Neutrophil (primary cell): ENCODE results near the gene VNN1.
"Not testable (repeated sequence)": the region's sequence is repeated elsewhere in the genome, so short reads cannot be mapped to it uniquely, and the experiment has no call there.

Experiments
- H3K27ac ChIP-seq: fragments of 200-600 bp; sonication (generic); 2 replicates; pipeline ENCODE4 v1.5.1; 2016; ENCODE audit warnings: mild to moderate bottlenecking, moderate library complexity
- H3K27me3 ChIP-seq: fragments of 200-600 bp; sonication (generic); 2 replicates; pipeline ENCODE4 v1.6.0; 2016; ENCODE audit warnings: mild to moderate bottlenecking
- H3K36me3 ChIP-seq: fragments of 200-600 bp; sonication (generic); 2 replicates; pipeline ENCODE4 v1.5.1; 2017
- H3K4me1 ChIP-seq, 2 experiments: fragments of 200-600 bp in 1 of 2; sonication (generic) in 1 of 2; 1 replicate in 1 of 2; 2 replicates in 1 of 2; pipeline versions ENCODE4 v1.5.1 to v1.6.1; 2013 to 2016; ENCODE audit warnings: low read depth in 1 of 2, low read length in 1 of 2, mild to moderate bottlenecking in 1 of 2, moderate library complexity in 1 of 2; ENCODE audit not compliant: control insufficient read depth in 1 of 2, insufficient read depth in 1 of 2
- H3K4me3 ChIP-seq, 2 experiments: fragments of 200-600 bp in 1 of 2; sonication (generic) in 1 of 2; 1 replicate in 1 of 2; 2 replicates in 1 of 2; pipeline ENCODE4 v1.5.1; 2013 to 2016; ENCODE audit warnings: low read depth in 1 of 2, low read length in 1 of 2, mild to moderate bottlenecking in 1 of 2, moderate library complexity in 1 of 2
- H3K9me3 ChIP-seq: fragments of 200-600 bp; sonication (generic); 2 replicates; pipeline ENCODE4 v1.5.1; 2016
- TF ChIP-seq, protein P1 (sequence below): fragments of 200-600 bp; sonication (generic); IDR thresholded peaks from 2 replicates; pipeline ENCODE4 v1.5.1; 2016; ENCODE audit warnings: antibody characterized with exemption

VNN1 gene

GRCh38 chr6:132651062-132651461 lies 62.8 kb downstream of the VNN1 start:
- no peak overlapping the region for H3K4me3 ChIP-seq
- TF ChIP-seq, protein P1, sequence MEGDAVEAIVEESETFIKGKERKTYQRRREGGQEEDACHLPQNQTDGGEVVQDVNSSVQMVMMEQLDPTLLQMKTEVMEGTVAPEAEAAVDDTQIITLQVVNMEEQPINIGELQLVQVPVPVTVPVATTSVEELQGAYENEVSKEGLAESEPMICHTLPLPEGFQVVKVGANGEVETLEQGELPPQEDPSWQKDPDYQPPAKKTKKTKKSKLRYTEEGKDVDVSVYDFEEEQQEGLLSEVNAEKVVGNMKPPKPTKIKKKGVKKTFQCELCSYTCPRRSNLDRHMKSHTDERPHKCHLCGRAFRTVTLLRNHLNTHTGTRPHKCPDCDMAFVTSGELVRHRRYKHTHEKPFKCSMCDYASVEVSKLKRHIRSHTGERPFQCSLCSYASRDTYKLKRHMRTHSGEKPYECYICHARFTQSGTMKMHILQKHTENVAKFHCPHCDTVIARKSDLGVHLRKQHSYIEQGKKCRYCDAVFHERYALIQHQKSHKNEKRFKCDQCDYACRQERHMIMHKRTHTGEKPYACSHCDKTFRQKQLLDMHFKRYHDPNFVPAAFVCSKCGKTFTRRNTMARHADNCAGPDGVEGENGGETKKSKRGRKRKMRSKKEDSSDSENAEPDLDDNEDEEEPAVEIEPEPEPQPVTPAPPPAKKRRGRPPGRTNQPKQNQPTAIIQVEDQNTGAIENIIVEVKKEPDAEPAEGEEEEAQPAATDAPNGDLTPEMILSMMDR = no peak
- H3K36me3 ChIP-seq = no peaks in the 10 kb centered on the region
- H3K9me3 ChIP-seq = no peaks in the 10 kb centered on the region
- H3K4me1 ChIP-seq = peaks cover 0 to 11% of the 10 kb centered on the region in 2 experiments
- no peaks in the 10 kb centered on the region for H3K27me3 ChIP-seq
- H3K27ac ChIP-seq = no peak overlapping the region

GRCh38 chr6:132650429-132650828 lies 63.4 kb downstream of the VNN1 start:
- TF ChIP-seq, protein P1 = no peak
- no peak overlapping the region for H3K27ac ChIP-seq

DNA sequence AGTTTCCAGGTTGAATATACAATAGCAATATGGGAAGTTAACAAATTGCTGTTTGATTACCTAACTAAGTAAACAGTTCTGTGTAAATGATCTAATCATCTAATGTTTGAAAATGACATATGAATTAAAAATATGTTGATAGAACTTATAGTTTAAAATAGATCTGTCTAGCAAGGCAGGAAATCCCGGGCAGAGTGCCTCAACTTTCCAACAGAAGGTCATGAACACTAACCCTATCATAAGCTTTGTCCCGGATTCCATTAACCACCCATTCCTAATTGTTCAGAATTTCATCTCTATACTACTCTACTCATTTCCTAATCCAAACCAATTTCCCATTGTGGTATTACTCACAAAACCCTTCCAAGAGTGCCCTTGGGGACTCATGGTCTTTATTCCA lies 65.0 kb downstream of the VNN1 start:
- Histone ChIP-seq H3K4me1 (peaks cover 0 to 11% of the 10 kb centered on the region in 2 experiments), H3K9me3 (no peaks in the 10 kb centered on the region), H3K4me3 (no peak overlapping the region), H3K36me3 (no peaks in the 10 kb centered on the region), H3K27ac (no peak overlapping the region), H3K27me3 (no peaks in the 10 kb centered on the region)
- TF ChIP-seq, protein P1 = no peak

More at GRCh38 chr6:132650429-132650828, 63.4 kb downstream of the VNN1 start:
- Histone ChIP-seq H3K4me3 (no peak overlapping the region), H3K9me3 (no peaks in the 10 kb centered on the region), H3K4me1 (peaks cover 0 to 11% of the 10 kb centered on the region in 2 experiments), H3K27me3 (no peaks in the 10 kb centered on the region), H3K36me3 (no peaks in the 10 kb centered on the region)

DNA sequence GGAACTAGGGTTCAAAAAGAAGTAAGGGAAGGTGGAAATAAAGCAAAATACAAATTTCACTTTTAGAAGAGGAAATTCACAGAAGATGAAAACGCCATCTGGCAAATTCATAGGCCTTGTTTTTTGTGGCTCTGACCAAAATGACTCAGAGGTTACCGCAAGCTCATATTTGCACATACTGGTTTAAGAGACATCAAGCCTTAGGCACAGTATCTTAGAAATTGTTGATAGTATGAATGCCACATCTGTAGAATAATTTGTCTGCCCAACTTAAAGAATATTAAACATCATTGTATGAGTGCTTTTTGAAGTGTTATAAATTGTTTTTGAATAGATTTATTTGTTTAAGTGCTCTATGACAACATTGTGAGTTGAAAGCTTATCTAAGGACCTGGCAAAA lies 65.5 kb downstream of the VNN1 start:
- no peak overlapping the region for H3K4me3 ChIP-seq
- peaks cover 0 to 11% of the 10 kb centered on the region in 2 experiments for H3K4me1 ChIP-seq
- H3K27ac ChIP-seq = no peak overlapping the region
- TF ChIP-seq, protein P1 = no peak
- H3K27me3 ChIP-seq = no peaks in the 10 kb centered on the region
- no peaks in the 10 kb centered on the region for H3K36me3 ChIP-seq
- H3K9me3 ChIP-seq = no peaks in the 10 kb centered on the region

GRCh38 chr6:132643547-132643946 lies 70.3 kb downstream of the VNN1 start:
- H3K36me3 ChIP-seq = no peaks in the 10 kb centered on the region

GRCh38 chr6:132637135-132637534 lies 76.7 kb downstream of the VNN1 start:
- not testable (repeated sequence) for H3K9me3 ChIP-seq, H3K4me3 ChIP-seq, H3K27ac ChIP-seq, H3K36me3 ChIP-seq, H3K27me3 ChIP-seq, H3K4me1 ChIP-seq

More at GRCh38 chr6:132643547-132643946, 70.3 kb downstream of the VNN1 start:
- Histone ChIP-seq H3K27me3 (no peaks in the 10 kb centered on the region), H3K4me3 (no peak overlapping the region), H3K4me1 (no peaks in the 10 kb centered on the region), H3K27ac (no peak overlapping the region), H3K9me3 (no peaks in the 10 kb centered on the region)
- TF ChIP-seq, protein P1 = no peak

DNA sequence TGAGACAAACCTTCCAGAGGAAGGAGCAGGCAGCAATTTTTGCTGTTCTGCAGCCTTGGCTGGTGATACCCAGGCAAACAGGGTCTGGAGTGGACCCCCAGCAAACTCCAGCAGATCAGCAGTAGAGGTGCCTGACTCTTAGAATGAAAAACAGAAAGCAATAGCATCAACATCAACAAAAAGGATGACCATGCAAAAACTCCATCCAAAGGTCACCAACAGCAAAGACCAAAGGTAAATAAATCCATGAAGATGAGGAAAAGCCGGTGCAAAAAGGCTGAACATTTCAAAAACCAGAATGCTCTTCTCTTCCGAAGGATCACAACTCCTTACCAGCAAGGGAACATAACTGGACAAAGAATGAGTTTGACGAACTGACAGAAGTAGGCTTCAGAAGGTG lies 77.9 kb downstream of the VNN1 start:
- not testable (repeated sequence) for H3K27me3 ChIP-seq, H3K4me1 ChIP-seq, H3K27ac ChIP-seq

DNA sequence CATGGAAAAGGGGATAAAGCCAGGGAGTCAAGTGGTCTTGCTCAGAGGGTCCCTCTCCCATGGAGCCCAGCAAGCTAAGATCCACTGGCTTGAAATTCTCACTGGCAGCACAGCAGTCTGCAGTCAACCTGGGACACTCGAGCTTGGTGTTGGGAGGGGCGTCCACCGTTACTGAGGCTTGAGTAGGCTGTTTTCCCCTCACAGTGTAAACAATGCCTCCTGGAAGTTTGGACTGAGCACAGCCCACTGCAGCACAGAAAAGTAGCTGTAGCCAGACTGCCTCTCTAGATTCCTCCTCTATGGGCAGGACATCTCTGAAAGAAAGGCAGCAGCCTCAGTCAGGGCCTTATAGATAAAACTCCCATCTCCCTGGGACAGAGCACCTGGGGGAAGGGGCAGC lies 78.6 kb downstream of the VNN1 start:
- not testable (repeated sequence) for H3K36me3 ChIP-seq, H3K4me1 ChIP-seq, H3K4me3 ChIP-seq, H3K27ac ChIP-seq, H3K9me3 ChIP-seq, H3K27me3 ChIP-seq

More for the DNA sequence above, 77.9 kb downstream of the VNN1 start:
- H3K4me3 ChIP-seq, H3K9me3 ChIP-seq, H3K36me3 ChIP-seq: not testable (repeated sequence)
